Neural cell (in vitro differentiated cells): ENCODE data around the gene GDPD5. TPM values are rescaled to one million over a fixed set of nuclear protein-coding genes. Genes with fewer than 3 reads are reported as not detected.

Source experiments
- H2AFZ ChIP-seq: fragments of 200-600, 300-800 bp; sonication (generic), shearing (Covaris generic); 2 replicates; pipeline ENCODE4 v1.6.0; 2014; ENCODE audit warnings: low read depth, mild to moderate bottlenecking, antibody characterized with exemption, low read length, moderate library complexity
- H3F3A ChIP-seq: fragments of 200-600 bp; shearing (Covaris generic); 2 replicates; pipeline ENCODE4 v1.6.1; 2016; ENCODE audit warnings: mild to moderate bottlenecking, moderate library complexity, mixed read lengths, antibody characterized with exemption, low read length; ENCODE audit not compliant: insufficient read depth, poor library complexity, severe bottlenecking
- H3K27ac ChIP-seq: fragments of 200-600, 300-800 bp; sonication (generic), shearing (Covaris generic); 2 replicates; pipeline ENCODE4 v1.5.1; 2014; ENCODE audit warnings: mild to moderate bottlenecking, low read length, moderate library complexity
- H3K27me3 ChIP-seq: fragments of 300-800, 200-600 bp; sonication (generic), shearing (Covaris generic); 2 replicates; pipeline ENCODE4 v1.6.0; 2014; ENCODE audit warnings: mild to moderate bottlenecking, low read depth, low read length, moderate library complexity; ENCODE audit not compliant: insufficient read depth
- H3K36me3 ChIP-seq: fragments of 300-800, 200-600 bp; sonication (generic), shearing (Covaris generic); 2 replicates; pipeline ENCODE4 v1.5.1; 2014; ENCODE audit warnings: mild to moderate bottlenecking, antibody characterized with exemption, low read length, moderate library complexity; ENCODE audit not compliant: insufficient read depth
- H3K4me2 ChIP-seq: fragments of 300-800, 200-600 bp; sonication (generic), shearing (Covaris generic); 2 replicates; pipeline ENCODE4 v1.6.0; 2014; ENCODE audit warnings: mild to moderate bottlenecking, low read length
- H3K4me3 ChIP-seq: fragments of 300-800, 200-600 bp; sonication (generic), shearing (Covaris generic); 2 replicates; pipeline ENCODE4 v1.5.1; 2014; ENCODE audit warnings: mild to moderate bottlenecking, low read length, moderate library complexity
- H3K79me2 ChIP-seq: fragments of 200-600 bp; shearing (Covaris generic); replicated peaks from 2 replicates; pipeline ENCODE4 v1.6.0; 2014; ENCODE audit warnings: mild to moderate bottlenecking, low read length, moderate library complexity; ENCODE audit not compliant: insufficient read depth
- H3K9ac ChIP-seq: fragments of 300-800, 200-600 bp; sonication (generic), shearing (Covaris generic); 2 replicates; pipeline ENCODE4 v1.6.1; 2016; ENCODE audit warnings: mild to moderate bottlenecking, low read length, mixed read lengths
- H3K9me2 ChIP-seq: fragments of 200-600 bp; shearing (Covaris generic); 2 replicates; pipeline ENCODE4 v1.6.1; 2016; ENCODE audit warnings: mild to moderate bottlenecking, low read length, mixed read lengths; ENCODE audit not compliant: insufficient read depth
- H3K9me3 ChIP-seq: fragments of 200-600, 300-800 bp; sonication (generic), shearing (Covaris generic); 2 replicates; pipeline ENCODE4 v1.6.1; 2016; ENCODE audit warnings: mild to moderate bottlenecking, mixed run types, low read length, moderate library complexity, mixed read lengths
- H4K20me1 ChIP-seq: fragments of 200-600 bp; shearing (Covaris generic); 2 replicates; pipeline ENCODE4 v1.6.1; 2016; ENCODE audit warnings: mild to moderate bottlenecking, mixed run types; ENCODE audit not compliant: insufficient read depth
- EP300 ChIP-seq: fragments of 450-650 bp; conservative IDR thresholded peaks from 2 replicates; pipeline ENCODE4 v1.6.1; 2014; ENCODE audit warnings: antibody characterized with exemption, mild to moderate bottlenecking, moderate library complexity; ENCODE audit not compliant: poor library complexity, severe bottlenecking
- EZH2 ChIP-seq: fragments of 200-600, 300-800 bp; shearing (Covaris generic), sonication (generic); IDR thresholded peaks from 2 replicates; pipeline ENCODE4 v1.6.1; 2014; ENCODE audit warnings: antibody characterized with exemption, low read length, borderline replicate concordance, mild to moderate bottlenecking; ENCODE audit not compliant: insufficient read depth, poor library complexity, severe bottlenecking
- MXI1 ChIP-seq: fragments of 450-650 bp; conservative IDR thresholded peaks from 2 replicates; pipeline ENCODE4 v1.6.1; 2014; ENCODE audit warnings: antibody characterized with exemption, mild to moderate bottlenecking; ENCODE audit not compliant: poor library complexity, severe bottlenecking
- POLR2AphosphoS5 ChIP-seq: IDR thresholded peaks from 2 replicates; pipeline ENCODE4 v1.6.1; 2012
- RAD21 ChIP-seq: fragments of 450-650 bp; conservative IDR thresholded peaks from 2 replicates; pipeline ENCODE4 v1.6.1; 2014; ENCODE audit warnings: antibody characterized with exemption, mild to moderate bottlenecking, moderate library complexity
- SMC3 ChIP-seq: fragments of 450-650 bp; conservative IDR thresholded peaks from 2 replicates; pipeline ENCODE4 v1.6.1; 2014; ENCODE audit warnings: antibody characterized with exemption, mild to moderate bottlenecking, moderate library complexity; ENCODE audit not compliant: poor library complexity
- TAF1 ChIP-seq: IDR thresholded peaks from 2 replicates; pipeline ENCODE4 v1.6.1; 2012; ENCODE audit warnings: low read depth
- polyA plus RNA-seq: library from polyadenylated mRNA; depleted of rRNA; stranded (reverse); fragments of >200 nt; gene quantifications from 2 replicates; pipeline ENCODE4 v1.2.3, GENCODE V29; 2014
- TF ChIP-seq, protein P1 (sequence below): IDR thresholded peaks from 2 replicates; pipeline ENCODE4 v1.6.1; 2012; ENCODE audit warnings: borderline replicate concordance
- TF ChIP-seq, protein P2 (sequence below): fragments of 450-650 bp; IDR thresholded peaks from 2 replicates; pipeline ENCODE4 v1.5.1; 2014; ENCODE audit warnings: antibody characterized with exemption, mild to moderate bottlenecking, moderate library complexity; ENCODE audit not compliant: poor library complexity, severe bottlenecking

Gene GDPD5
- polyA plus RNA-seq, 1 donor from 2014 or later: 19.2 TPM

DNA sequence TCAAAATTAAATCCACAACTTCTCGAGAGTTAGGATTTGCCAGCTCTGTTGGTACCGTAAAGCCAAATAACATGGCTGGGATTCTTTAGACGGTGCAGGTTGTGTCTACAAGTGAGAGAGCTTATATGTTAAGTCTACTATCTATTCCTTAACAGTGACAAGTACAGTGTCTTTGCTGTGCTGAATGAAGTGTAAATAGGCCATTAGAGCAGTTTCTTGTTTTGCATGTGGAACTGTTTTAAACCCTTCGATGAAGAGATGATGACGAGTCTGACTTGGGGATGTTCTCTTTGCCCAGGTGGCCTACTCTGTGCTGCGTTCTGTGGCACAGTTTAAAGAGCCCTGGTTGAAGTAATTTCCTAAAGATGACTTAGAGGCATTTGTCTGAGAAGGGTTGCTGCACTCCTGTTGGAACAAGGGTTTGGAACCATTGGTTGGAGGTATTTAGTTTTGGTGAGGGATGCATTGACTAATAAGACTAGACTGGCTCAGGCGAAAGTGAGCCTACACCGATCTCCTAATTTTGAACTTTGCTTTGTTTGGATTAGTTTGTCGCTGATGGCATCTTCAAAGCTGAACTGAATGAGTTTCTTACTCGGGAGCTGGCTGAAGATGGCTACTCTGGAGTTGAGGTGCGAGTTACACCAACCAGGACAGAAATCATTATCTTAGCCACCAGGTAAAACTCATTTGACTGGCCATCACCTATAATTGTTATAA, 125.4 kb downstream of the GDPD5 start:
- peak overlapping the region; percentile 90 for H3K9ac ChIP-seq
- peaks cover 15% of the 10 kb centered on the region for H3K36me3 ChIP-seq
- H3K4me2 ChIP-seq: peak overlapping the region; percentile 93
- H2AFZ ChIP-seq: no peak overlapping the region
- TF ChIP-seq TAF1: no peak
- TF ChIP-seq POLR2AphosphoS5: peak; percentile 10
- no peaks in the 10 kb centered on the region for H3F3A ChIP-seq
- peak overlapping the region; percentile 91 for H3K27ac ChIP-seq
- no peaks in the 10 kb centered on the region for H3K9me2 ChIP-seq
- H3K4me3 ChIP-seq: peak overlapping the region; percentile 85
- no peaks in the 10 kb centered on the region for H3K27me3 ChIP-seq
- H4K20me1 ChIP-seq: peaks cover 8% of the 10 kb centered on the region
- H3K79me2 ChIP-seq: peaks cover 49% of the 10 kb centered on the region
- no peaks in the 10 kb centered on the region for H3K9me3 ChIP-seq

DNA sequence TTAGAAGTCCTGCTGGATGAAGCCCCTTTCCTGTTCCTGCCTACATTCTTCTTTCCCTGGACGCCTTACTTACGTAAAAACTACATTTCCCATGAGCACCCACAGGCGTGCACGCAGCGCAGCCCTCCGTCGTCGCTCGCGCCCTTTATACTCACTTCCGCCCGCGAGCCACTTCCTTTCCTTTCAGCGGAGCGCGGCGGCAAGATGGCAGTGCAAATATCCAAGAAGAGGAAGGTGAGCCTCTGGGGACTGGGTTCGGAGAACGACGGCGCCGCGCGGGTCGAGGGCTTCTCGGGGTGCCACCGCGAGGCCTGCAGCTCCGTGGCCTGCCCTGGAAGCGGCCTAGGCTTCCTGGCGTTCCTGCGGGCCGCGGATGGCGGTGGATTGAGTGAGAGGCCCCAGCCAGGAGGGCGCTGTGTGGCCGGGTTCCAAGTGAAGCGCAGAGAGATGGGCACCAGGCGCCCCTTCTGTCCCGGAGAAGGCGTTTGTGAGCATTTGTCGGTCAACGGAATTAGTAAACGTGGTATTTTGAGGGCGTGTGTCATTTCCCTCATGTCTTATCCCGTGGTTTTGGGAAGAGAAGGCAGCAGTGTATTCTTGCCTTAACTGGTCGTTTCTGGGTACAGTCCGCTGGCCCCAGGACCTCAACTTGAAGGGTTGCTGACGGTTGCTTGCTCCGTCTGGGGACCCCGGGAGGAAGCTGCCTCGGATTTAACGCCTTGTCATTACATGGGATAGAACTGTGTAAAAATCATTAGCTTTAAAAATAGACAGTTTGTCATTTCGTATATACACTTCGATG, 126.2 kb downstream of the GDPD5 start, which contains the start of gene RPS3:
Gene RPS3 (plus strand): TSS at position 175 of the 802 bp plus-strand sequence. CDS start 30 bp downstream, at position 205.
- H3K9ac ChIP-seq: peak within 1 kb of the TSS; percentile 90
- no peaks in the 10 kb centered on the region for H3K27me3 ChIP-seq
- H3K4me2 ChIP-seq: peak within 1 kb of the TSS; percentile 93
- H2AFZ ChIP-seq: peak within 1 kb of the TSS; percentile 43
- peak within 1 kb of the TSS; percentile 91 for H3K27ac ChIP-seq
- H3K9me2 ChIP-seq: no peaks in the 10 kb centered on the region
- no peaks in the 10 kb centered on the region for H3K9me3 ChIP-seq
- H3K79me2 ChIP-seq: peaks cover 49% of the 10 kb centered on the region
- peaks cover 15% of the 10 kb centered on the region for H3K36me3 ChIP-seq
- no peak for TF ChIP-seq SMC3
- TF ChIP-seq, protein P1, sequence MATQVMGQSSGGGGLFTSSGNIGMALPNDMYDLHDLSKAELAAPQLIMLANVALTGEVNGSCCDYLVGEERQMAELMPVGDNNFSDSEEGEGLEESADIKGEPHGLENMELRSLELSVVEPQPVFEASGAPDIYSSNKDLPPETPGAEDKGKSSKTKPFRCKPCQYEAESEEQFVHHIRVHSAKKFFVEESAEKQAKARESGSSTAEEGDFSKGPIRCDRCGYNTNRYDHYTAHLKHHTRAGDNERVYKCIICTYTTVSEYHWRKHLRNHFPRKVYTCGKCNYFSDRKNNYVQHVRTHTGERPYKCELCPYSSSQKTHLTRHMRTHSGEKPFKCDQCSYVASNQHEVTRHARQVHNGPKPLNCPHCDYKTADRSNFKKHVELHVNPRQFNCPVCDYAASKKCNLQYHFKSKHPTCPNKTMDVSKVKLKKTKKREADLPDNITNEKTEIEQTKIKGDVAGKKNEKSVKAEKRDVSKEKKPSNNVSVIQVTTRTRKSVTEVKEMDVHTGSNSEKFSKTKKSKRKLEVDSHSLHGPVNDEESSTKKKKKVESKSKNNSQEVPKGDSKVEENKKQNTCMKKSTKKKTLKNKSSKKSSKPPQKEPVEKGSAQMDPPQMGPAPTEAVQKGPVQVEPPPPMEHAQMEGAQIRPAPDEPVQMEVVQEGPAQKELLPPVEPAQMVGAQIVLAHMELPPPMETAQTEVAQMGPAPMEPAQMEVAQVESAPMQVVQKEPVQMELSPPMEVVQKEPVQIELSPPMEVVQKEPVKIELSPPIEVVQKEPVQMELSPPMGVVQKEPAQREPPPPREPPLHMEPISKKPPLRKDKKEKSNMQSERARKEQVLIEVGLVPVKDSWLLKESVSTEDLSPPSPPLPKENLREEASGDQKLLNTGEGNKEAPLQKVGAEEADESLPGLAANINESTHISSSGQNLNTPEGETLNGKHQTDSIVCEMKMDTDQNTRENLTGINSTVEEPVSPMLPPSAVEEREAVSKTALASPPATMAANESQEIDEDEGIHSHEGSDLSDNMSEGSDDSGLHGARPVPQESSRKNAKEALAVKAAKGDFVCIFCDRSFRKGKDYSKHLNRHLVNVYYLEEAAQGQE: peak; percentile 99
- peak; percentile 93 for TF ChIP-seq MXI1
- peak; percentile 99 for TF ChIP-seq POLR2AphosphoS5
- TF ChIP-seq EP300: peak; percentile 82
- no peak for TF ChIP-seq RAD21
- peak; percentile 98 for TF ChIP-seq TAF1
- TF ChIP-seq, protein P2, sequence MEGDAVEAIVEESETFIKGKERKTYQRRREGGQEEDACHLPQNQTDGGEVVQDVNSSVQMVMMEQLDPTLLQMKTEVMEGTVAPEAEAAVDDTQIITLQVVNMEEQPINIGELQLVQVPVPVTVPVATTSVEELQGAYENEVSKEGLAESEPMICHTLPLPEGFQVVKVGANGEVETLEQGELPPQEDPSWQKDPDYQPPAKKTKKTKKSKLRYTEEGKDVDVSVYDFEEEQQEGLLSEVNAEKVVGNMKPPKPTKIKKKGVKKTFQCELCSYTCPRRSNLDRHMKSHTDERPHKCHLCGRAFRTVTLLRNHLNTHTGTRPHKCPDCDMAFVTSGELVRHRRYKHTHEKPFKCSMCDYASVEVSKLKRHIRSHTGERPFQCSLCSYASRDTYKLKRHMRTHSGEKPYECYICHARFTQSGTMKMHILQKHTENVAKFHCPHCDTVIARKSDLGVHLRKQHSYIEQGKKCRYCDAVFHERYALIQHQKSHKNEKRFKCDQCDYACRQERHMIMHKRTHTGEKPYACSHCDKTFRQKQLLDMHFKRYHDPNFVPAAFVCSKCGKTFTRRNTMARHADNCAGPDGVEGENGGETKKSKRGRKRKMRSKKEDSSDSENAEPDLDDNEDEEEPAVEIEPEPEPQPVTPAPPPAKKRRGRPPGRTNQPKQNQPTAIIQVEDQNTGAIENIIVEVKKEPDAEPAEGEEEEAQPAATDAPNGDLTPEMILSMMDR: peak; percentile 62
- TF ChIP-seq EZH2: no peak
- no peaks in the 10 kb centered on the region for H3F3A ChIP-seq
- peak within 1 kb of the TSS; percentile 85 for H3K4me3 ChIP-seq
- peaks cover 8% of the 10 kb centered on the region for H4K20me1 ChIP-seq
